Ovary (tissue), 9 donors: ENCODE results near the gene DISC1. TPM values are rescaled to one million over a fixed set of nuclear protein-coding genes. Genes with fewer than 3 reads are reported as not detected.

Experiments used
- DNase-seq, 5 donors: peaks; one replicate each; pipeline ENCODE4 v3.0.0-alpha.2; 2019 to 2020
- H3K27ac ChIP-seq, 2 donors: fragments of 200-600 bp; one replicate each; pipeline versions ENCODE4 v1.5.1 to v1.8.0; 2019 to 2022
- H3K27me3 ChIP-seq: fragments of 200-600 bp; one replicate; pipeline ENCODE4 v1.8.0; 2022
- H3K36me3 ChIP-seq: fragments of 200-600 bp; sonication (generic); one replicate; pipeline ENCODE4 v1.5.1; 2019
- H3K4me1 ChIP-seq: one replicate; pipeline ENCODE4 v1.8.1; 2013; ENCODE audit warnings: mild to moderate bottlenecking, moderate library complexity; ENCODE audit not compliant: insufficient read depth
- H3K4me3 ChIP-seq: fragments of 200-600 bp; sonication (generic); one replicate; pipeline ENCODE4 v1.5.1; 2017
- H3K9me3 ChIP-seq, 2 donors: fragments of 200-600 bp in 1 of 2; sonication (generic) in 1 of 2; one replicate each; pipeline versions ENCODE4 v1.5.1 to v1.8.1; 2013 to 2019; ENCODE audit warnings: mild to moderate bottlenecking in 1 of 2, moderate library complexity in 1 of 2
- EP300 ChIP-seq: sonication (generic); formaldehyde crosslinking; IDR thresholded peaks from one replicate; pipeline ENCODE4 v1.6.1; 2017; ENCODE audit warnings: antibody characterized with exemption
- POLR2A ChIP-seq: fragments of 450-650 bp; IDR thresholded peaks from one replicate; pipeline ENCODE4 v1.6.1; 2017; ENCODE audit warnings: antibody characterized with exemption, mild to moderate bottlenecking, moderate library complexity
- WGBS, 3 donors: extraction: QIAGEN DNeasy Blood & Tissue Kit in 1 of 3; methylation state at CpG; one replicate each; pipeline versions ENCODE4 v1.1.5 to v1.1.7; 2013 to 2017; 5-methylcytosine and 5-hydroxymethylcytosine counted together
- intact Hi-C, 4 donors: fragments of 100-400 bp; cut with DNase I; formaldehyde crosslinking; loops; one replicate each; pipeline versions ENCODE4 v1.11.0 to v1.15.1; 2022 to 2023
- polyA plus RNA-seq, 2 donors: library from polyadenylated mRNA; stranded (reverse); fragments of 200-250 nt in 1 of 2; fragments of 350-450 nt in 1 of 2; fragmentation: Illumina TruSeq in 1 of 2; extraction: RNeasy Lipid Tissue Mini Kit (QIAGEN cat#74804) in 1 of 2; gene quantifications; one replicate each; pipeline ENCODE4 v1.2.3, GENCODE V29; 2013 to 2014
- total RNA-seq, 7 donors: library from RNA; depleted of rRNA in 2 of 7; stranded (reverse); fragments of >200 nt in 2 of 7; fragmentation: NEBNext Ultra II Directional in 3 of 7; extraction: Animal tissue kit (Norgen Biotek cat#: 25700) in 3 of 7; gene quantifications; one replicate each; pipeline versions ENCODE4 v1.1.0 to v1.2.4, GENCODE V29; 2016 to 2023
- TF ChIP-seq, protein P1 (sequence below), 3 donors: fragments of 450-650 bp in 2 of 3; fragments of 200-600 bp in 1 of 3; IDR thresholded peaks; one replicate each; pipeline versions ENCODE4 v1.5.1 to v1.8.0; 2016 to 2022; ENCODE audit warnings: antibody characterized with exemption in 3 of 3, mild to moderate bottlenecking in 1 of 3
- donor health status: DM: no; HTN: no; CAD: no; lungs with moderate emphysema.
- donor health status: DM: no; HTN: no; CAD: no.
- donor health status: Bipolar disorder and iron deficiency.
- donor health status: DM: yes; HTN: yes; CAD: no.
- donor health status: DM: no; HTN: no; CAD: no.
- donor health status: DM: yes; HTN: yes; CAD: no.

DISC1 gene
- total and polyA plus RNA-seq, 9 donors, result 3.0 to 24.3 (median 13.0) TPM

DNA sequence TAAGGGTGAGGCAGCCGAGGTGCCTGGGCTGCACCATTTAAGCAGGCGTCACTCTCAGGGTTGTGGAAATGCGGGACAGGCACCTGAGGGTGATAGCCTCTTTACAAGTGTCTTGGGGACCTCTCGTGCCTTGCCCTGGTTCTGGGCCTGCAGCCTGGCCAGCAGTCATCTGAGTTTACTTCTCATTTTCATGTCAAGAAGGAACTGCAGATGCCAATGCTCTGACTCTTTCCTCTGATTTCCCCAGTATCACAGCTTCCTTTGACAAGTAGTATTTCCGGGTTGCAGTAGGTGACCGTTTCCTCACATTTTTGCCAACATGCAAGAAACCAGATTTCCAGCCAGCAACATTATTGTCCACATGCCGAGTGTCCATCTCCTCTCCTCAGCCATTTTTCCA is 286.9 kb downstream of the DISC1 start:
- 90 to 96% (median 93%) methylated on average over 7 of the region's 7 CpGs for WGBS, 3 donors
- no peak overlapping the region for H3K27ac ChIP-seq
- H3K4me1 ChIP-seq, result peaks cover 2% of the 10 kb centered on the region
- no peak for DNase-seq
- H3K27me3 ChIP-seq, result no peaks in the 10 kb centered on the region
- intact Hi-C loops, result no loop called here
- no peaks in the 10 kb centered on the region for H3K36me3 ChIP-seq
- no peak overlapping the region for H3K4me3 ChIP-seq
- no peaks in the 10 kb centered on the region for H3K9me3 ChIP-seq
- no peak for TF ChIP-seq EP300
- no peak for TF ChIP-seq POLR2A
- TF ChIP-seq, protein P1, sequence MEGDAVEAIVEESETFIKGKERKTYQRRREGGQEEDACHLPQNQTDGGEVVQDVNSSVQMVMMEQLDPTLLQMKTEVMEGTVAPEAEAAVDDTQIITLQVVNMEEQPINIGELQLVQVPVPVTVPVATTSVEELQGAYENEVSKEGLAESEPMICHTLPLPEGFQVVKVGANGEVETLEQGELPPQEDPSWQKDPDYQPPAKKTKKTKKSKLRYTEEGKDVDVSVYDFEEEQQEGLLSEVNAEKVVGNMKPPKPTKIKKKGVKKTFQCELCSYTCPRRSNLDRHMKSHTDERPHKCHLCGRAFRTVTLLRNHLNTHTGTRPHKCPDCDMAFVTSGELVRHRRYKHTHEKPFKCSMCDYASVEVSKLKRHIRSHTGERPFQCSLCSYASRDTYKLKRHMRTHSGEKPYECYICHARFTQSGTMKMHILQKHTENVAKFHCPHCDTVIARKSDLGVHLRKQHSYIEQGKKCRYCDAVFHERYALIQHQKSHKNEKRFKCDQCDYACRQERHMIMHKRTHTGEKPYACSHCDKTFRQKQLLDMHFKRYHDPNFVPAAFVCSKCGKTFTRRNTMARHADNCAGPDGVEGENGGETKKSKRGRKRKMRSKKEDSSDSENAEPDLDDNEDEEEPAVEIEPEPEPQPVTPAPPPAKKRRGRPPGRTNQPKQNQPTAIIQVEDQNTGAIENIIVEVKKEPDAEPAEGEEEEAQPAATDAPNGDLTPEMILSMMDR (IDR thresholded peaks at IDR 0.05), result no peak

DNA sequence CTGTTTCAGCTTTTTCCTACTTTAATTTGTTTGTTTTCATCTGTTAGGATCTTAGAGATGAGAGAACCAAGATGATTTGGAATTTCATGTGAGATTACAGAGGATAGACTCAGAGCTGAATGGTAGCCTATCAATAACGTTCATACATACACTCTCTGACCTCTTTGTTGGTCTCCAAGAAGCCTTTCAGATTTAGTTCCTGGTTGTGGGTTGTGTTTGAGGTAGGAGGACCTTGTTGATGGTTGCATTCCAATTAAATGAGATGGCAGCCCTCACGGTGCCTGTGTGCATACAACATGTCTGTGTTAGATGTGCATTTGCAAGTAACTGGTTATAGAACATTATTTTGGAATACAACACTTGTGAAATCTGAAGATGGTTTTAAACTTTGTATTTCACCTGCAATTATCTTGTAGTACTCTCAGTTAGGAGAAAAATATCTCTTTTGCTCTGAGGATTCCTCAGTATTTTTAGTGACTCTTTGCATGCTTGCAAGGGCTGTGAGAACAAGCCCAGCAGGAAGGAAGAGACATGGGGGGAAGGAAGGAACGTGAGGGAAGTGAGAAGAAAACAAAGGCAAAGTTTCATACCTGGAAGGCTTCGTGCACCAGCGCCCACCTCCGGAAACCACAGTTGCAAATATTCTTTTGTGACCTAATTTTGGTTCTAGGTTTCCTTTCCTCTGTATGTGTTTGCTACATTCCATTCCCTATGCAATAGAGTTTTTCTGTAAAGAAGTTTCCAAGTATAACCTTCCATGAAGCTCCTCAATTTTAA is 291.8 kb downstream of the DISC1 start:
- no peak overlapping the region for H3K4me3 ChIP-seq
- peaks cover 6% of the 10 kb centered on the region for H3K4me1 ChIP-seq
- no peak for DNase-seq
- H3K36me3 ChIP-seq, result no peaks in the 10 kb centered on the region
- no peaks in the 10 kb centered on the region for H3K27me3 ChIP-seq
- no peak for TF ChIP-seq POLR2A
- TF ChIP-seq, protein P1 (IDR thresholded peaks at IDR 0.05), result no peak
- TF ChIP-seq EP300, result no peak
- 63 to 74% (median 68%) methylated on average over 6 of the region's 6 CpGs for WGBS, 3 donors
- H3K27ac ChIP-seq, result no peak overlapping the region
- intact Hi-C loops, result no loop called here
- no peaks in the 10 kb centered on the region for H3K9me3 ChIP-seq

DNA sequence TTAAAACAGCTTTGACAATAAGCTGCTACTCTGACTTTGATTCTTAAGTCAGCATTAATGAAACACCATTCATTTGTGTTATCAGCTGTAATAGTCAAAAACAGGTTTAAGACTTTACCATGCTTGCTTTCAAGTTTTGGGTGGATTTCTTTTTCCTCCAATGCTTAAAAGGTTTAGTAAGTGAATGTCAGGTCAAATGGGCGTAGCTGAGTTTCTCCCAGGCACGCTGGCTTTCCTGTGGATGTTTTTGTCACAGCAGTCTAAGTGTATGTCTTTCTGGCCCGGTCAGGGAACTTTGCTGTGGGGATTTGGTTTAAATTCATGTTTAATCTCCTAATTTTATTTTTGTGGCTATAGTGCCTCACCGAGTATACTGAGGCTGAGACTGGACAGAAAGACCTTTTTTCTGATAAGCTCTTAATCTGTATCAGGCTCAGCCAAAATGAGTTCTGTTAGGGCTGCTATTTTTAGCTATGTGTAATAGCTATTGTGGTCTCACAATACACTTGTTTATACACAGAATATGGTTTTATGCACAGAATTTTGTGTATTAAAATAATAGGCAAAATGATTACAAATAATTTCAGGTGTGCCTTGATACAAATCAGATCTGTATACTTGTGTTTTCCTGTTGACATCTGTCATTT is 292.8 kb downstream of the DISC1 start:
- 24 to 37% (median 32%) methylated on average over 4 of the region's 4 CpGs for WGBS, 3 donors
- no peak overlapping the region for H3K27ac ChIP-seq

DNA sequence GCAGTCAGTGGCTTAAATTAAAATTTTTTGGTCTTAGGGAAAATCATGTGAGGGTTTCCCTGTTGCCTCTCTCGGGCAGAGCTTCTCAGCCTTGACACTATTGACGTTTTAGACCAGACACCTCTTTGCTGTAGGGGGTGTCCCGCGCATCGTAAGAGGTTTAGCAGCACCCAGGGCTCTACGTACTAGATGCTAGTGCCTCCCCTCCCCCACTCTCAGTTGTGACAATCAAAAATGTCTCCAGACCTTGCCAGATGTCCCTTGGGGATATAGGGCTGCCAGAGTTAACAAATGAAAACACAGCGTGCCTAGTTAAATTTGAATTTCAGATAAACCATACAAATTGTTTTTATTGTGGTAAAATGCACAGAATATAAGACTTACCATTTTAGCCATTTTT is 293.3 kb downstream of the DISC1 start:
- intact Hi-C loops, result no loop called here
- 64 to 72% (median 67%) methylated on average over 7 of the region's 7 CpGs for WGBS, 3 donors
- no peak for DNase-seq

More for the DNA sequence above, 292.8 kb downstream of the DISC1 start:
- Histone ChIP-seq H3K36me3 (no peaks in the 10 kb centered on the region), H3K4me1 (peaks cover 6% of the 10 kb centered on the region), H3K9me3 (no peaks in the 10 kb centered on the region), H3K27me3 (no peaks in the 10 kb centered on the region), H3K4me3 (no peak overlapping the region)
- intact Hi-C loops, result no loop called here
- no peak for DNase-seq
- no peak for TF ChIP-seq EP300
- no peak for TF ChIP-seq POLR2A
- TF ChIP-seq, protein P1 (IDR thresholded peaks at IDR 0.05), result no peak

More for the DNA sequence above, 293.3 kb downstream of the DISC1 start:
- H3K4me3 ChIP-seq, result no peak overlapping the region
- no peaks in the 10 kb centered on the region for H3K9me3 ChIP-seq
- TF ChIP-seq, protein P1 (IDR thresholded peaks at IDR 0.05), result no peak
- TF ChIP-seq POLR2A, result no peak
- no peak for TF ChIP-seq EP300
- H3K36me3 ChIP-seq, result no peaks in the 10 kb centered on the region
- no peak overlapping the region for H3K27ac ChIP-seq
- H3K4me1 ChIP-seq, result peaks cover 6% of the 10 kb centered on the region
- no peaks in the 10 kb centered on the region for H3K27me3 ChIP-seq
